ENCODE data around the gene ARRDC4.

The ARRDC4 gene

GRCh38 chr15:97995881-97996603, 35.5 kb downstream of the ARRDC4 start:
- H3K9ac ChIP-seq (ENCODE audit: insufficient read length), result no peak overlapping the region
- TF ChIP-seq POLR2AphosphoS5 (IDR thresholded peaks at IDR 0.05; ENCODE audit: borderline replicate concordance, low read depth, low read length), result no peak
- no peak for TF ChIP-seq FOXP2 (optimal IDR thresholded peaks at IDR 0.05; ENCODE audit: control extremely low read depth, extremely low read length, insufficient read depth)
- TF ChIP-seq EZH2 (IDR thresholded peaks at IDR 0.05), result no peak
- no peak overlapping the region for H3K27ac ChIP-seq
- DNase-seq (ENCODE audit: low read depth, low spot score), result no peak
- no peak overlapping the region for H3K4me3 ChIP-seq
- H3K36me3 ChIP-seq (ENCODE audit: insufficient read depth, low read length), result no peaks in the 10 kb centered on the region
- no peaks in the 10 kb centered on the region for H3K9me3 ChIP-seq (ENCODE audit: low read depth, low read length)

DNA sequence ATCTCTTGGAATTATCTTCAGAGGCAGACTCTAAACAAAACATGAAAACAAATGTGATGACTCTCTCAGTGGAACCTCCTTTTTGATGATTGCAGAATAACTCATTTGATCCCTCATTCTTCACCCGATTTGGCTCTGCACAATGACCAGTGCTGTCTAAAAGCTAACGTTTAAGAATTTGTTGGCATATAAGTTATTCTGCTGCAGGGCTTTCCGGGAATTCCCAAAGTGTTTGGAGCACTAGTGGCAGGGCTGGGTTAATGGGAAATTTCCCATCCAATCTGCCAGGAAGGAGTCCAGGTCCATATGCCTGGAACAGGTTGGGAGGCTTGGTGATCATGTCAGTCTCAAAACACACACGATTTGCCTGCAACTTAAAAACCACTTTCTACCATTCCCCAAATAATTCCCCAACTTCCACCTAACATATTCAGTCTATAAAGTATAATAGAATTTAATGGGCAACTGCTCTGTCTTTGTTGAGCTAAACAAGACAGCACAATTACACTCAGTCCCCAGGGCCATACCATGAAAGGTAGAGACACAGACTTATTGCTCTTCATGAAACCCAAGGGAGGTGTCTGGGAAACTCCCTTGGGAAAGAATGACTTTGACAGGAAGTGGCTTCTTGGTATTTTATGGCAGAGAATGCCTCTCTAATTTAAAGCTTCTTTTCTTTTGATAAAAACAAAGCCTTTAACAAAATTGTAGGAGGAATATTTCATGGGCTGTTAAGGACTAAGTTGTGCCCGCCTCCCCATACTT, 38.0 kb downstream of the ARRDC4 start:
- no peak overlapping the region for H3K27ac ChIP-seq
- DNase-seq (ENCODE audit: low read depth, low spot score), result no peak
- no peak overlapping the region for H3K4me3 ChIP-seq
- no peaks in the 10 kb centered on the region for H3K36me3 ChIP-seq (ENCODE audit: insufficient read depth, low read length)
- H3K9me3 ChIP-seq (ENCODE audit: low read depth, low read length), result no peaks in the 10 kb centered on the region
- no peak overlapping the region for H3K9ac ChIP-seq (ENCODE audit: insufficient read length)
- TF ChIP-seq POLR2AphosphoS5 (IDR thresholded peaks at IDR 0.05; ENCODE audit: borderline replicate concordance, low read depth, low read length) (no peak), EZH2 (IDR thresholded peaks at IDR 0.05) (no peak), FOXP2 (optimal IDR thresholded peaks at IDR 0.05; ENCODE audit: control extremely low read depth, extremely low read length, insufficient read depth) (no peak)

DNA sequence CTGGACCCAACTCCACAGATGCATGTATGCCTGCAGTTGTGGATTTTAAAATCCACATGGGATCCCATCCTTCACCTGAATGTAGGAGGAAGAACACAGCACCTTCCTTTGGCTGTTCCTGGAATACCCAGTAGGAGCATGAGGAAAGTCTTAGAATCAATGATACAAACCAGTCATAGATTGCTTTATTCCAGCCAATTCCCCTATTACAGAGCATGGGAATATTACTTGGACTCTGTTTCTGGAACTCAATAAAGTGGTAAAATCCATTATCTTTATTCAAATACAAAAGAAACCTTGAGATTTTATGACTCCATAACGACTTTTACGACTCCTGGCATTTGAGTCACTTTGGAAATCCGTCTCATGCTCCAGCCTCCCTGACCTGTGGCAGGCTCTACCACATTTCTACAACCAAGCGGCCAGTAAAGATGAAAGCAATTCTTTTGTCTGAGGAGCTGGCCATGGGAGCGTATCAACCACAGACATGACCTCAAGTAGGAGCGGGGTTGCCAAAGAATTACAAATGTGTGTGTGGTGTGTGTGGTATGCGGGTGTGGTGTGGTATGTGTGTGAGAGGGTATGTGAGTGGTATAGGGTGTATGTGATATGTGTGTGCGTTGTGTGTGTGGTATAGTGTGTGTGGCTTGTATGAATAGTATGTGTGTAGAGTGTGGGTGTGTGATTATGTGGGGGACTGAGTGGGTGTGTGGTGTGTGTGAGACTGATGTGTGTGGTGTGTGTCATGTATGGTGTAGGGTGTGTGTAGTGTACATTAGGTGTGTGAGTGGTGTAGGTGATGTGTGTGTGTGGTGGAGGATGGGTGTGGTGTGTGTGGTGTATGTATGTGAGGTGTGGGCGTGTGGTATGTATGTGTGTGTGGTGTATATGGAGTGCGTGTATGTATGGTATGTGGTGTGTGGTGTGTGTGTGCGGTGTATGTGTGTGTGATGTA, 40.0 kb downstream of the ARRDC4 start:
- Histone ChIP-seq H3K9me3 (ENCODE audit: low read depth, low read length) (no peaks in the 10 kb centered on the region), H3K9ac (ENCODE audit: insufficient read length) (no peak overlapping the region), H3K27ac (no peak overlapping the region), H3K36me3 (ENCODE audit: insufficient read depth, low read length) (no peaks in the 10 kb centered on the region), H3K4me3 (no peak overlapping the region)
- no peak for TF ChIP-seq POLR2AphosphoS5 (IDR thresholded peaks at IDR 0.05; ENCODE audit: borderline replicate concordance, low read depth, low read length)
- TF ChIP-seq EZH2 (IDR thresholded peaks at IDR 0.05), result no peak
- no peak for TF ChIP-seq FOXP2 (optimal IDR thresholded peaks at IDR 0.05; ENCODE audit: control extremely low read depth, extremely low read length, insufficient read depth)
- DNase-seq (ENCODE audit: low read depth, low spot score), result no peak

GRCh38 chr15:98001663-98002194, 41.2 kb downstream of the ARRDC4 start:
- Histone ChIP-seq H3K9me3 (ENCODE audit: low read depth, low read length) (no peaks in the 10 kb centered on the region), H3K27ac (no peak overlapping the region), H3K4me3 (no peak overlapping the region), H3K36me3 (ENCODE audit: insufficient read depth, low read length) (no peaks in the 10 kb centered on the region), H3K9ac (ENCODE audit: insufficient read length) (no peak overlapping the region)
- no peak for DNase-seq (ENCODE audit: low read depth, low spot score)
- TF ChIP-seq EZH2 (IDR thresholded peaks at IDR 0.05) (no peak), FOXP2 (optimal IDR thresholded peaks at IDR 0.05; ENCODE audit: control extremely low read depth, extremely low read length, insufficient read depth) (no peak), POLR2AphosphoS5 (IDR thresholded peaks at IDR 0.05; ENCODE audit: borderline replicate concordance, low read depth, low read length) (no peak)

GRCh38 chr15:98002419-98002818, 41.9 kb downstream of the ARRDC4 start:
- no peaks in the 10 kb centered on the region for H3K9me3 ChIP-seq (ENCODE audit: low read depth, low read length)
- DNase-seq (ENCODE audit: low read depth, low spot score), result no peak
- no peak overlapping the region for H3K27ac ChIP-seq
- H3K36me3 ChIP-seq (ENCODE audit: insufficient read depth, low read length), result no peaks in the 10 kb centered on the region
- no peak overlapping the region for H3K9ac ChIP-seq (ENCODE audit: insufficient read length)
- TF ChIP-seq POLR2AphosphoS5 (IDR thresholded peaks at IDR 0.05; ENCODE audit: borderline replicate concordance, low read depth, low read length) (no peak), EZH2 (IDR thresholded peaks at IDR 0.05) (no peak), FOXP2 (optimal IDR thresholded peaks at IDR 0.05; ENCODE audit: control extremely low read depth, extremely low read length, insufficient read depth) (no peak)
- H3K4me3 ChIP-seq, result no peak overlapping the region

DNA sequence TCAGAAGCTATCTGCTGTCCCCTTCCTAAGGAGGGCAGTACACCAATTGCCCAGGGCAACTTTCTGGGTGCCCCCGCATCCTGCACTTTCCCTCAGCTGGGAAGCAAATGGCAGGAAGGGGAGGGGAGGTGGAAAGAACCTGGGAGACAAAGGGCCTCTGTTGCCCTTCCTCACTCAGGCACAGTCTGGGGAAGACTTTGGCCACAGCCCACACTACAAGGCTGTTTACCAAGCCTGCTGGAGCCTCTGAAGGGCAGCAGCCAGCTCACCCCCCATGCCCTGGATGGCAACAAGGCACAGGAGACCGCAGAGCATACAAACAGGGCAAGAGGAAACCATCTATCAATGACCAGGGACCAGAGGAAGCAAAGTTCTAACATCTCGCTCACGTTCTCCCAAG, 42.4 kb downstream of the ARRDC4 start:
- TF ChIP-seq EZH2 (IDR thresholded peaks at IDR 0.05) (no peak), POLR2AphosphoS5 (IDR thresholded peaks at IDR 0.05; ENCODE audit: borderline replicate concordance, low read depth, low read length) (no peak), FOXP2 (optimal IDR thresholded peaks at IDR 0.05; ENCODE audit: control extremely low read depth, extremely low read length, insufficient read depth) (no peak)
- no peak overlapping the region for H3K9ac ChIP-seq (ENCODE audit: insufficient read length)
- H3K9me3 ChIP-seq (ENCODE audit: low read depth, low read length), result no peaks in the 10 kb centered on the region
- H3K27ac ChIP-seq, result no peak overlapping the region
- no peak overlapping the region for H3K4me3 ChIP-seq
- DNase-seq (ENCODE audit: low read depth, low spot score), result no peak
- H3K36me3 ChIP-seq (ENCODE audit: insufficient read depth, low read length), result no peaks in the 10 kb centered on the region

- H3K9ac ChIP-seq (ENCODE audit: insufficient read length), result no peak overlapping the region
- no peak for DNase-seq (ENCODE audit: low read depth, low spot score)
- H3K4me3 ChIP-seq, result no peak overlapping the region
- H3K9me3 ChIP-seq (ENCODE audit: low read depth, low read length), result no peaks in the 10 kb centered on the region
- H3K36me3 ChIP-seq (ENCODE audit: insufficient read depth, low read length), result no peaks in the 10 kb centered on the region
- no peak for TF ChIP-seq EZH2 (IDR thresholded peaks at IDR 0.05)
- no peak overlapping the region for H3K27ac ChIP-seq
Observed at GRCh38 chr15:98003518-98003917, 43.0 kb downstream of the ARRDC4 start.

GRCh38 chr15:98003996-98004395, 43.5 kb downstream of the ARRDC4 start:
- Histone ChIP-seq H3K4me3 (no peak overlapping the region), H3K9me3 (ENCODE audit: low read depth, low read length) (no peaks in the 10 kb centered on the region), H3K27ac (no peak overlapping the region), H3K9ac (ENCODE audit: insufficient read length) (no peak overlapping the region), H3K36me3 (ENCODE audit: insufficient read depth, low read length) (no peaks in the 10 kb centered on the region)
- DNase-seq (ENCODE audit: low read depth, low spot score), result no peak
- TF ChIP-seq EZH2 (IDR thresholded peaks at IDR 0.05) (no peak), POLR2AphosphoS5 (IDR thresholded peaks at IDR 0.05; ENCODE audit: borderline replicate concordance, low read depth, low read length) (no peak), FOXP2 (optimal IDR thresholded peaks at IDR 0.05; ENCODE audit: control extremely low read depth, extremely low read length, insufficient read depth) (no peak)

All from SK-N-MC (cell line).